ENCODE measurements around the gene HTRA3.
A peak's percentile ranks its signal among the peaks of the same experiment; 100 is the strongest.

The HTRA3 gene

GRCh38 chr4:8350841-8351461 is 81.4 kb downstream of the HTRA3 start:
- no peaks in the 10 kb centered on the region for H3K27me3 ChIP-seq (ENCODE audit: insufficient read depth, insufficient read length)

GRCh38 chr4:8351931-8352367 is 82.4 kb downstream of the HTRA3 start:
- Histone ChIP-seq H3K36me3 (ENCODE audit: insufficient read depth, insufficient read length, low read length) (no peaks in the 10 kb centered on the region), H3K9me3 (ENCODE audit: insufficient read depth, low read length) (peaks cover 4% of the 10 kb centered on the region; the same call in 1 of the 2 replicates), H3K27me3 (ENCODE audit: insufficient read depth, insufficient read length) (peaks cover 5% of the 10 kb centered on the region), H3K4me3 (ENCODE audit: insufficient read length, low read depth) (no peak overlapping the region), H3K9ac (ENCODE audit: insufficient read length, low read depth) (peak overlapping the region; percentile 2), H3K4me1 (ENCODE audit: insufficient read depth, insufficient read length) (peaks cover 29% of the 10 kb centered on the region)
- no peak for DNase-seq (ENCODE audit: low read depth, low spot score)
- TF ChIP-seq YY1 (IDR thresholded peaks at IDR 0.05; ENCODE audit: insufficient read depth, insufficient read length) (no peak), SUZ12 (IDR thresholded peaks at IDR 0.05; ENCODE audit: extremely low read depth, insufficient read depth, insufficient read length) (no peak), ZNF274 (IDR thresholded peaks at IDR 0.05; ENCODE audit: low read depth, low read length) (no peak)

More at GRCh38 chr4:8350841-8351461, 81.4 kb downstream of the HTRA3 start:
- DNase-seq (ENCODE audit: low read depth, low spot score), result no peak
- Histone ChIP-seq H3K36me3 (ENCODE audit: insufficient read depth, insufficient read length, low read length) (no peaks in the 10 kb centered on the region), H3K9me3 (ENCODE audit: insufficient read depth, low read length) (peaks cover 4% of the 10 kb centered on the region; the same call in 1 of the 2 replicates), H3K9ac (ENCODE audit: insufficient read length, low read depth) (no peak overlapping the region), H3K4me3 (ENCODE audit: insufficient read length, low read depth) (no peak overlapping the region), H3K4me1 (ENCODE audit: insufficient read depth, insufficient read length) (peaks cover 27% of the 10 kb centered on the region)
- TF ChIP-seq YY1 (IDR thresholded peaks at IDR 0.05; ENCODE audit: insufficient read depth, insufficient read length) (no peak), ZNF274 (IDR thresholded peaks at IDR 0.05; ENCODE audit: low read depth, low read length) (no peak), SUZ12 (IDR thresholded peaks at IDR 0.05; ENCODE audit: extremely low read depth, insufficient read depth, insufficient read length) (no peak)

- H3K9ac ChIP-seq (ENCODE audit: insufficient read length, low read depth), result peak overlapping the region; percentile 2
- H3K27me3 ChIP-seq (ENCODE audit: insufficient read depth, insufficient read length), result peaks cover 6% of the 10 kb centered on the region
- peaks cover 4% of the 10 kb centered on the region; the same call in 1 of the 2 replicates for H3K9me3 ChIP-seq (ENCODE audit: insufficient read depth, low read length)
- peaks cover 32% of the 10 kb centered on the region for H3K4me1 ChIP-seq (ENCODE audit: insufficient read depth, insufficient read length)
- no peak overlapping the region for H3K4me3 ChIP-seq (ENCODE audit: insufficient read length, low read depth)
- TF ChIP-seq ZNF274 (IDR thresholded peaks at IDR 0.05; ENCODE audit: low read depth, low read length), result no peak
- no peak for TF ChIP-seq SUZ12 (IDR thresholded peaks at IDR 0.05; ENCODE audit: extremely low read depth, insufficient read depth, insufficient read length)
- TF ChIP-seq YY1 (IDR thresholded peaks at IDR 0.05; ENCODE audit: insufficient read depth, insufficient read length), result no peak
- DNase-seq (ENCODE audit: low read depth, low spot score), result no peak
- no peaks in the 10 kb centered on the region for H3K36me3 ChIP-seq (ENCODE audit: insufficient read depth, insufficient read length, low read length)
Measured at GRCh38 chr4:8352368-8353157, 83.0 kb downstream of the HTRA3 start.

GRCh38 chr4:8353158-8353669 is 83.7 kb downstream of the HTRA3 start:
- Histone ChIP-seq H3K4me3 (ENCODE audit: insufficient read length, low read depth) (no peak overlapping the region), H3K9ac (ENCODE audit: insufficient read length, low read depth) (no peak overlapping the region), H3K36me3 (ENCODE audit: insufficient read depth, insufficient read length, low read length) (no peaks in the 10 kb centered on the region), H3K4me1 (ENCODE audit: insufficient read depth, insufficient read length) (peaks cover 32% of the 10 kb centered on the region), H3K9me3 (ENCODE audit: insufficient read depth, low read length) (peaks cover 4% of the 10 kb centered on the region; the same call in 1 of the 2 replicates), H3K27me3 (ENCODE audit: insufficient read depth, insufficient read length) (peaks cover 6% of the 10 kb centered on the region)
- TF ChIP-seq SUZ12 (IDR thresholded peaks at IDR 0.05; ENCODE audit: extremely low read depth, insufficient read depth, insufficient read length), result no peak
- no peak for TF ChIP-seq YY1 (IDR thresholded peaks at IDR 0.05; ENCODE audit: insufficient read depth, insufficient read length)
- no peak for TF ChIP-seq ZNF274 (IDR thresholded peaks at IDR 0.05; ENCODE audit: low read depth, low read length)
- no peak for DNase-seq (ENCODE audit: low read depth, low spot score)

GRCh38 chr4:8353912-8354453 is 84.4 kb downstream of the HTRA3 start:
- Histone ChIP-seq H3K36me3 (ENCODE audit: insufficient read depth, insufficient read length, low read length) (no peaks in the 10 kb centered on the region), H3K27me3 (ENCODE audit: insufficient read depth, insufficient read length) (peaks cover 6% of the 10 kb centered on the region), H3K4me1 (ENCODE audit: insufficient read depth, insufficient read length) (peaks cover 34% of the 10 kb centered on the region), H3K9me3 (ENCODE audit: insufficient read depth, low read length) (peaks cover 4% of the 10 kb centered on the region; the same call in 1 of the 2 replicates), H3K4me3 (ENCODE audit: insufficient read length, low read depth) (no peak overlapping the region), H3K9ac (ENCODE audit: insufficient read length, low read depth) (no peak overlapping the region)
- no peak for DNase-seq (ENCODE audit: low read depth, low spot score)
- TF ChIP-seq YY1 (IDR thresholded peaks at IDR 0.05; ENCODE audit: insufficient read depth, insufficient read length), result no peak
- no peak for TF ChIP-seq SUZ12 (IDR thresholded peaks at IDR 0.05; ENCODE audit: extremely low read depth, insufficient read depth, insufficient read length)
- TF ChIP-seq ZNF274 (IDR thresholded peaks at IDR 0.05; ENCODE audit: low read depth, low read length), result no peak

GRCh38 chr4:8355306-8355705 is 85.8 kb downstream of the HTRA3 start:
- peaks cover 6% of the 10 kb centered on the region for H3K27me3 ChIP-seq (ENCODE audit: insufficient read depth, insufficient read length)
- no peak overlapping the region for H3K4me3 ChIP-seq (ENCODE audit: insufficient read length, low read depth)
- no peak for DNase-seq (ENCODE audit: low read depth, low spot score)
- peaks cover 4% of the 10 kb centered on the region; the same call in 1 of the 2 replicates for H3K9me3 ChIP-seq (ENCODE audit: insufficient read depth, low read length)
- H3K4me1 ChIP-seq (ENCODE audit: insufficient read depth, insufficient read length), result peaks cover 28% of the 10 kb centered on the region
- no peak for TF ChIP-seq SUZ12 (IDR thresholded peaks at IDR 0.05; ENCODE audit: extremely low read depth, insufficient read depth, insufficient read length)
- no peak for TF ChIP-seq ZNF274 (IDR thresholded peaks at IDR 0.05; ENCODE audit: low read depth, low read length)
- no peak for TF ChIP-seq YY1 (IDR thresholded peaks at IDR 0.05; ENCODE audit: insufficient read depth, insufficient read length)
- H3K9ac ChIP-seq (ENCODE audit: insufficient read length, low read depth), result no peak overlapping the region
- no peaks in the 10 kb centered on the region for H3K36me3 ChIP-seq (ENCODE audit: insufficient read depth, insufficient read length, low read length)

All from NT2/D1 (cell line).